Ovary (tissue), 9 donors: Measurements from ENCODE around the gene GUCA2B. TPM values are rescaled to one million over a fixed set of nuclear protein-coding genes. Genes with fewer than 3 reads are reported as not detected.

Experiments
- DNase-seq, 5 donors: peaks; one replicate each; pipeline ENCODE4 v3.0.0-alpha.2; 2019 to 2020
- H3K27ac ChIP-seq, 2 donors: fragments of 200-600 bp; one replicate each; pipeline versions ENCODE4 v1.5.1 to v1.8.0; 2019 to 2022
- H3K27me3 ChIP-seq: fragments of 200-600 bp; one replicate; pipeline ENCODE4 v1.8.0; 2022
- H3K36me3 ChIP-seq: fragments of 200-600 bp; sonication (generic); one replicate; pipeline ENCODE4 v1.5.1; 2019
- H3K4me1 ChIP-seq: one replicate; pipeline ENCODE4 v1.8.1; 2013; ENCODE audit warnings: mild to moderate bottlenecking, moderate library complexity; ENCODE audit not compliant: insufficient read depth
- H3K4me3 ChIP-seq: fragments of 200-600 bp; sonication (generic); one replicate; pipeline ENCODE4 v1.5.1; 2017
- H3K9me3 ChIP-seq, 2 donors: fragments of 200-600 bp in 1 of 2; sonication (generic) in 1 of 2; one replicate each; pipeline versions ENCODE4 v1.5.1 to v1.8.1; 2013 to 2019; ENCODE audit warnings: mild to moderate bottlenecking in 1 of 2, moderate library complexity in 1 of 2
- EP300 ChIP-seq: sonication (generic); formaldehyde crosslinking; IDR thresholded peaks from one replicate; pipeline ENCODE4 v1.6.1; 2017; ENCODE audit warnings: antibody characterized with exemption
- POLR2A ChIP-seq: fragments of 450-650 bp; IDR thresholded peaks from one replicate; pipeline ENCODE4 v1.6.1; 2017; ENCODE audit warnings: antibody characterized with exemption, mild to moderate bottlenecking, moderate library complexity
- WGBS, 3 donors: extraction: QIAGEN DNeasy Blood & Tissue Kit in 1 of 3; methylation state at CpG; one replicate each; pipeline versions ENCODE4 v1.1.5 to v1.1.7; 2013 to 2017; 5-methylcytosine and 5-hydroxymethylcytosine counted together
- intact Hi-C, 4 donors: fragments of 100-400 bp; cut with DNase I; formaldehyde crosslinking; loops; one replicate each; pipeline versions ENCODE4 v1.11.0 to v1.15.1; 2022 to 2023
- polyA plus RNA-seq, 2 donors: library from polyadenylated mRNA; stranded (reverse); fragments of 200-250 nt in 1 of 2; fragments of 350-450 nt in 1 of 2; fragmentation: Illumina TruSeq in 1 of 2; extraction: RNeasy Lipid Tissue Mini Kit (QIAGEN cat#74804) in 1 of 2; gene quantifications; one replicate each; pipeline ENCODE4 v1.2.3, GENCODE V29; 2013 to 2014
- total RNA-seq, 7 donors: library from RNA; depleted of rRNA in 2 of 7; stranded (reverse); fragments of >200 nt in 2 of 7; fragmentation: NEBNext Ultra II Directional in 3 of 7; extraction: Animal tissue kit (Norgen Biotek cat#: 25700) in 3 of 7; gene quantifications; one replicate each; pipeline versions ENCODE4 v1.1.0 to v1.2.4, GENCODE V29; 2016 to 2023
- TF ChIP-seq, protein P1 (sequence below), 3 donors: fragments of 450-650 bp in 2 of 3; fragments of 200-600 bp in 1 of 3; IDR thresholded peaks; one replicate each; pipeline versions ENCODE4 v1.5.1 to v1.8.0; 2016 to 2022; ENCODE audit warnings: antibody characterized with exemption in 3 of 3, mild to moderate bottlenecking in 1 of 3
- donor health status: DM: no; HTN: no; CAD: no; lungs with moderate emphysema.
- donor health status: DM: no; HTN: no; CAD: no.
- donor health status: Bipolar disorder and iron deficiency.
- donor health status: DM: yes; HTN: yes; CAD: no.
- donor health status: DM: no; HTN: no; CAD: no.
- donor health status: DM: yes; HTN: yes; CAD: no.

Gene GUCA2B
- total and polyA plus RNA-seq, 9 donors = not detected

DNA sequence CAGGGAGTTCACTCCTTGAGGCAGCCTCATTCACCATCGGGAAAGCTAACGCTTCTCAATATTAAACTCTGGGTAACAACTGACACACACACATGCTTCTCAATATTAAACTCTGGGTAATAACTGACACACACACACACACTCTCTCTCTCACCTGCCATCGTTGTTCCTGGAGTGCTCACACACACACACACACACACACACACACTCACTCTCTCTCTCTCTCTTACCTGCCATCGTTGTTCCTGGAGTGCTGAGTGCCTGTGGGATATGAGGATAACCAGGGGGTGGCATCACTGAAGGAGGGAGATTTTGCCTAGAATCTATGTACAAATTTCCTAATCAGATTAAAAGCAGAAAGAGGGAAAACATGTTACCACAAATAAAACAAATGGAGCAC, 28.5 kb downstream of the GUCA2B start:
- intact Hi-C loops = no loop called here
- Histone ChIP-seq H3K36me3 (no peaks in the 10 kb centered on the region), H3K27ac (no peak overlapping the region)

DNA sequence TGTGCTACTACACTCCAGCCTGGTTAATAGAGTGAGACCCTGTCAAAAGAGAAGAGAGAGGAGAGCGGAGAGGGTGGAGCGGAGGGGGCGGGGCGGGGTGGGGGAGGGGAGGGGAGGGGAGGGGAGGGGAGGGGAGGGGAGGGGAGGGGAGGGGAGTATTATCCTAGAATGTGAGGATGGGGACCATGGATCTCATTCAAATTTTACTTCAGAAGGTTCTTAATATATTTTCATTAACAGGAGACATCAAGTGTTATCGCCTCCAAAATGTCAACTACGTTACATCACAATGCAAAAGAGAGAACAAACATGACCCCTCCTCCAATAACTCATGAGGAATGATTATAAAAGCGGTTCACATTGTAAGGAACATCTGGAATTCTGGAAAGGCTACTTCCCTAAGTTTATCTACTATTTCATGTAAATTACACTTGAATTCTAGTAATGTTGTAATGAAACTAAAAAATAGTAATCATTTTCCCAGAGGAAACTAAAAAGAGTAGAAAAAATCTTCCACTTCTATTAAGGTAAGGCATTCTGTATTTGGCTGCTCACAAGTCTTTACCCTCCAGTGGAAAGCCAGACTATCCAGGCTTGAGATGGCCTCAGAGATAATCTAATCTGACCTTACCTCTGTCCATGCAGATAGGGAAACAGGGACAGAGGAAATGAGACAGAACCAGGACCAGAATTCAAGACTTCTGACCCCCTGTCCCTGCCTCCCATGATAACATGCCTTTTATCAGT, 30.2 kb downstream of the GUCA2B start:
- H3K4me1 ChIP-seq = peaks cover 3% of the 10 kb centered on the region
- H3K36me3 ChIP-seq = no peaks in the 10 kb centered on the region
- intact Hi-C loops = no loop called here

More for the DNA sequence above, 28.5 kb downstream of the GUCA2B start:
- Histone ChIP-seq H3K9me3 (no peaks in the 10 kb centered on the region), H3K4me3 (no peak overlapping the region), H3K27me3 (no peaks in the 10 kb centered on the region), H3K4me1 (peaks cover 7% of the 10 kb centered on the region)
- no peak for DNase-seq
- WGBS, 3 donors = 84 to 91% (median 87%) methylated on average over 4 of the region's 4 CpGs
- no peak for TF ChIP-seq EP300

DNA sequence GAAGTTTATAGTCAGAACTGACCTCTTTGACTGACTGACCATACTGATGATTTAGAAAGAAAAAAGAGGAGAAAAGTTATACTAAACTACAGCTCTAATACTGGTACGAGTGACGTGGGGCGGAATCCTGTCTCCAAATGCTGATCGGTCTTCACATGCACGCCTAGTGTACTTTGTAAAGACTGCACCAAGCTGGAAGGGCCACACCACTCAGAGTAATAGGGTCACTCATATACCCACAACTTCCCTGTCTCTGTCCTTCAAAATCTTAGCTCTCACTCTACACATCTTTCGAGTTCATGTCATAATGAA, 30.7 kb downstream of the GUCA2B start:
- WGBS, 3 donors = 84 to 94% (median 90%) methylated on average over 6 of the region's 6 CpGs
- Histone ChIP-seq H3K27me3 (no peaks in the 10 kb centered on the region), H3K4me3 (no peak overlapping the region), H3K4me1 (peaks cover 2% of the 10 kb centered on the region), H3K27ac (no peak overlapping the region), H3K36me3 (no peaks in the 10 kb centered on the region), H3K9me3 (no peaks in the 10 kb centered on the region)
- intact Hi-C loops = no loop called here
- TF ChIP-seq POLR2A = no peak
- TF ChIP-seq, protein P1, sequence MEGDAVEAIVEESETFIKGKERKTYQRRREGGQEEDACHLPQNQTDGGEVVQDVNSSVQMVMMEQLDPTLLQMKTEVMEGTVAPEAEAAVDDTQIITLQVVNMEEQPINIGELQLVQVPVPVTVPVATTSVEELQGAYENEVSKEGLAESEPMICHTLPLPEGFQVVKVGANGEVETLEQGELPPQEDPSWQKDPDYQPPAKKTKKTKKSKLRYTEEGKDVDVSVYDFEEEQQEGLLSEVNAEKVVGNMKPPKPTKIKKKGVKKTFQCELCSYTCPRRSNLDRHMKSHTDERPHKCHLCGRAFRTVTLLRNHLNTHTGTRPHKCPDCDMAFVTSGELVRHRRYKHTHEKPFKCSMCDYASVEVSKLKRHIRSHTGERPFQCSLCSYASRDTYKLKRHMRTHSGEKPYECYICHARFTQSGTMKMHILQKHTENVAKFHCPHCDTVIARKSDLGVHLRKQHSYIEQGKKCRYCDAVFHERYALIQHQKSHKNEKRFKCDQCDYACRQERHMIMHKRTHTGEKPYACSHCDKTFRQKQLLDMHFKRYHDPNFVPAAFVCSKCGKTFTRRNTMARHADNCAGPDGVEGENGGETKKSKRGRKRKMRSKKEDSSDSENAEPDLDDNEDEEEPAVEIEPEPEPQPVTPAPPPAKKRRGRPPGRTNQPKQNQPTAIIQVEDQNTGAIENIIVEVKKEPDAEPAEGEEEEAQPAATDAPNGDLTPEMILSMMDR (IDR thresholded peaks at IDR 0.05) = no peak
- no peak for TF ChIP-seq EP300
- no peak for DNase-seq

More for the DNA sequence above, 30.2 kb downstream of the GUCA2B start:
- WGBS, 3 donors = 27 to 62% (median 48%) methylated on average over 3 to 7 of the region's 7 CpGs
- Histone ChIP-seq H3K27me3 (no peaks in the 10 kb centered on the region), H3K4me3 (no peak overlapping the region), H3K27ac (no peak overlapping the region), H3K9me3 (no peaks in the 10 kb centered on the region)
- no peak for TF ChIP-seq POLR2A
- TF ChIP-seq EP300 = no peak
- TF ChIP-seq, protein P1 (IDR thresholded peaks at IDR 0.05) = no peak
- DNase-seq = no peak

DNA sequence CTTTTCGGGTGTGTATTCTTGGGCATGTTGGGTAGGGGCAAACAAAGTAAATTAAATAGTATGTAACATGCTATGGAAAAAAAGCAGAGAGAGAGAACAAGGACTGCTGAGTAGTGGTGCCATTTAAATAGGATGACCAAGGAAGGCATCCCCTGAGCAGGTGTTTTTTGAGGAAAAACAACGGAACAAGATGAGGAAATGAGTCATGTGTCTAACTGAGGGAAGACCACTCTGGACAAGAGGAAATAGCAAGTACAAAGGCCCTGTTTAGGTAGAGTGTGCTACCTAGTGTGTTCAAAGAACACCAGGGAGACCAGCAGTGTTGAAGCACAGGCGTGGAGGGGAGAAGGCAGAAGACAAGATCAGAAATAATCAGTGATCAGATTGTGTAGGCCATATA, 31.4 kb downstream of the GUCA2B start:
- H3K27ac ChIP-seq = no peak overlapping the region
- H3K27me3 ChIP-seq = no peaks in the 10 kb centered on the region
- intact Hi-C loops = no loop called here
- no peaks in the 10 kb centered on the region for H3K9me3 ChIP-seq
- no peak overlapping the region for H3K4me3 ChIP-seq
- TF ChIP-seq POLR2A (no peak), EP300 (no peak)
- TF ChIP-seq, protein P1 (IDR thresholded peaks at IDR 0.05) = no peak
- peaks cover under 1% of the 10 kb centered on the region for H3K4me1 ChIP-seq
- 87 to 93% (median 90%) methylated on average over 3 of the region's 3 CpGs for WGBS, 3 donors
- no peaks in the 10 kb centered on the region for H3K36me3 ChIP-seq
- no peak for DNase-seq

DNA sequence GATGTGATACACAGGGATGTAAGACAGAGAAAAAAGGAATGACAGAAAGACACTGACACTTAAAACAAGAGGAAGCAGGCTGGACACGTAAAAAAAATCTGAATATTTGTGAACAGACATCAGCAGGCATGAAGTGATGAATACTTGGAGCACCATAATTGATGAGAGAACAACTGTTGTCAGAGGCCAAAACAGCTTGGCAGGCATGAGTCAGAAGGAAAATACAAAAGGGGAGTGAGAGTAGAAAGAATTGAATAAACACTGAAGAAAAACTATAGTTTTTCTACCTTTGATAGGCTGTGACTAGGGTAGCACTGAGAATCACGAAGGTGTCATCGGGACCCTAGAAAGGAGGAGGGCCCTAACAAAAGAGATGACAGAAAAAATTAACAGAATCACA, 32.9 kb downstream of the GUCA2B start:
- WGBS, 3 donors = 69 to 89% (median 83%) methylated on average over 3 of the region's 3 CpGs
- intact Hi-C loops = no loop called here
- DNase-seq = no peak
- Histone ChIP-seq H3K4me1 (no peaks in the 10 kb centered on the region), H3K36me3 (no peaks in the 10 kb centered on the region), H3K27me3 (no peaks in the 10 kb centered on the region), H3K9me3 (no peaks in the 10 kb centered on the region), H3K4me3 (no peak overlapping the region), H3K27ac (no peak overlapping the region)
- TF ChIP-seq POLR2A = no peak
- TF ChIP-seq, protein P1 (IDR thresholded peaks at IDR 0.05) = no peak
- TF ChIP-seq EP300 = no peak
